IMR-90 (cell line): ENCODE results near the gene KCNT1. TPM values are rescaled to one million over a fixed set of nuclear protein-coding genes. Genes with fewer than 3 reads are reported as not detected.

ENCODE experiments used
- ATAC-seq: fragments of 200-7000 bp; cut with Tn5 transposase; 2 replicates; pipeline ENCODE4 v1.9.1; 2020; ENCODE audit warnings: low read depth, mild to moderate bottlenecking, moderate library complexity
- BruUV-seq: library from RNA; stranded (reverse); fragments of 400-500 nt; replicated peaks from 2 replicates; lab custom pipeline; 2021; lab: Mats Ljungman, UMichigan
- CTCF ChIA-PET: fragments of 300-600 bp; formaldehyde crosslinking; extraction: SDS; loops from one replicate; lab custom pipeline; 2021; ENCODE audit warnings: antibody characterized with exemption; lab: Yijun Ruan, JAX
- POLR2A ChIA-PET: fragments of 300-600 bp; sonication (Branson Sonifier 250); formaldehyde crosslinking; loops from one replicate; lab custom pipeline; 2022; ENCODE audit warnings: antibody characterized with exemption; ENCODE audit not compliant: unreplicated experiment; lab: Charles Lee
- DNase-seq: peaks from one replicate; pipeline ENCODE4 v3.0.0; 2013
- H2AFZ ChIP-seq: replicated peaks from 2 replicates; pipeline ENCODE3; 2013; ENCODE audit warnings: low read length, mild to moderate bottlenecking; ENCODE audit not compliant: poor library complexity
- H2AK5ac ChIP-seq: 2 replicates; pipeline ENCODE4 v1.6.1; 2013; ENCODE audit warnings: low read depth, low read length, inconsistent platforms
- H2AK9ac ChIP-seq: replicated peaks from 2 replicates; pipeline ENCODE3; 2013; ENCODE audit warnings: mild to moderate bottlenecking, low read depth, low read length, moderate library complexity; ENCODE audit not compliant: poor library complexity
- H2BK120ac ChIP-seq: 2 replicates; pipeline ENCODE4 v1.6.1; 2013; ENCODE audit warnings: low read depth, low read length, inconsistent platforms
- H2BK15ac ChIP-seq: 3 replicates; pipeline ENCODE4 v1.6.1; 2013; ENCODE audit warnings: low read depth, low read length, inconsistent platforms
- H2BK20ac ChIP-seq: 2 replicates; pipeline ENCODE4 v1.6.1; 2013; ENCODE audit warnings: low read depth, mild to moderate bottlenecking, inconsistent platforms, low read length, moderate library complexity
- H2BK5ac ChIP-seq: 2 replicates; pipeline ENCODE4 v1.6.1; 2013; ENCODE audit warnings: mild to moderate bottlenecking, low read depth, low read length, inconsistent platforms; ENCODE audit not compliant: poor library complexity, severe bottlenecking
- H3K14ac ChIP-seq: replicated peaks from 2 replicates; pipeline ENCODE4 v1.6.1; 2013; ENCODE audit warnings: low read depth, low read length, inconsistent platforms
- H3K18ac ChIP-seq: 2 replicates; pipeline ENCODE4 v1.6.1; 2013; ENCODE audit warnings: low read depth, low read length, control low read depth
- H3K23ac ChIP-seq: 2 replicates; pipeline ENCODE4 v1.6.1; 2013; ENCODE audit warnings: low read depth, low read length, inconsistent platforms
- H3K27ac ChIP-seq: 2 replicates; pipeline ENCODE4 v1.5.1; 2013; ENCODE audit warnings: mild to moderate bottlenecking, control low read depth, low read length; ENCODE audit not compliant: insufficient read depth
- H3K27me3 ChIP-seq: 2 replicates; pipeline ENCODE4 v1.6.1; 2013; ENCODE audit warnings: low read length; ENCODE audit not compliant: control insufficient read depth, insufficient read depth
- H3K36me3 ChIP-seq: 2 replicates; pipeline ENCODE4 v1.6.1; 2013; ENCODE audit warnings: low read length, mixed read lengths; ENCODE audit not compliant: control insufficient read depth, insufficient read depth
- H3K4ac ChIP-seq: 2 replicates; pipeline ENCODE4 v1.6.1; 2013; ENCODE audit warnings: low read depth, low read length, inconsistent platforms
- H3K4me1 ChIP-seq: 2 replicates; pipeline ENCODE4 v1.6.1; 2013; ENCODE audit warnings: low read length, mixed read lengths; ENCODE audit not compliant: control insufficient read depth, insufficient read depth
- H3K4me2 ChIP-seq: 2 replicates; pipeline ENCODE4 v1.6.1; 2013; ENCODE audit warnings: low read depth, mild to moderate bottlenecking, control low read depth, low read length, moderate library complexity
- H3K4me3 ChIP-seq: 2 replicates; pipeline ENCODE4 v1.5.1; 2013; ENCODE audit warnings: low read depth, mild to moderate bottlenecking, control low read depth, low read length, moderate library complexity; ENCODE audit not compliant: insufficient read depth
- H3K56ac ChIP-seq: 2 replicates; pipeline ENCODE4 v1.6.1; 2013; ENCODE audit warnings: low read length, inconsistent platforms; ENCODE audit not compliant: insufficient read depth; ENCODE audit errors: extremely low read depth
- H3K79me1 ChIP-seq, 2 experiments: 2 replicates each; pipeline ENCODE4 v1.6.1; 2013; ENCODE audit warnings: low read length in 2 of 2, inconsistent platforms in 1 of 2, low read depth in 1 of 2
- H3K9ac ChIP-seq: 2 replicates; pipeline ENCODE4 v1.6.1; 2013; ENCODE audit warnings: low read depth, low read length, control low read depth
- H3K9me1 ChIP-seq: 2 replicates; pipeline ENCODE4 v1.6.1; 2013; ENCODE audit warnings: low read length, inconsistent platforms; ENCODE audit not compliant: insufficient read depth
- H3K9me3 ChIP-seq: 2 replicates; pipeline ENCODE4 v1.6.1; 2013; ENCODE audit warnings: low read length; ENCODE audit not compliant: control insufficient read depth, insufficient read depth
- H4K20me1 ChIP-seq: 2 replicates; pipeline ENCODE4 v1.6.1; 2013; ENCODE audit warnings: low read length, inconsistent platforms; ENCODE audit not compliant: insufficient read depth
- H4K5ac ChIP-seq: 2 replicates; pipeline ENCODE4 v1.6.1; 2013; ENCODE audit warnings: mild to moderate bottlenecking, low read depth, low read length, control low read depth
- H4K8ac ChIP-seq, 2 experiments: 2 replicates each; pipeline ENCODE4 v1.6.1; 2013; ENCODE audit warnings: low read depth in 2 of 2, low read length in 2 of 2, control low read depth in 1 of 2, inconsistent platforms in 1 of 2
- H4K91ac ChIP-seq: 2 replicates; pipeline ENCODE4 v1.6.1; 2013; ENCODE audit warnings: low read depth, low read length, inconsistent platforms; ENCODE audit not compliant: insufficient read depth
- BHLHE40 ChIP-seq: fragments of 150-350 bp; IDR thresholded peaks from 2 replicates; pipeline ENCODE4 v1.6.1; 2016; ENCODE audit warnings: mild to moderate bottlenecking, low read depth, low read length
- CEBPB ChIP-seq: IDR thresholded peaks from 2 replicates; pipeline ENCODE4 v1.6.1; 2012; ENCODE audit warnings: low read depth, low read length, improper control_type of control experiment
- CTCF ChIP-seq: conservative IDR thresholded peaks from 2 replicates; pipeline ENCODE4 v1.5.1; 2012; ENCODE audit warnings: mild to moderate bottlenecking, low read depth, low read length, improper control_type of control experiment
- ELK1 ChIP-seq: fragments of 150-350 bp; IDR thresholded peaks from 2 replicates; pipeline ENCODE4 v1.6.1; 2016; ENCODE audit warnings: low read depth, mild to moderate bottlenecking, low read length, moderate library complexity, borderline replicate concordance
- FOS ChIP-seq: fragments of 150-350 bp; IDR thresholded peaks from 2 replicates; pipeline ENCODE4 v1.6.1; 2016; ENCODE audit warnings: low read depth, low read length
- MAFK ChIP-seq: IDR thresholded peaks from 2 replicates; pipeline ENCODE4 v1.6.1; 2012; ENCODE audit warnings: low read depth, low read length, improper control_type of control experiment
- MAZ ChIP-seq: IDR thresholded peaks from 2 replicates; pipeline ENCODE4 v1.6.1; 2012; ENCODE audit warnings: low read depth, mild to moderate bottlenecking, low read length, improper control_type of control experiment, moderate library complexity, borderline replicate concordance
- MXI1 ChIP-seq: IDR thresholded peaks from 2 replicates; pipeline ENCODE4 v1.6.1; 2012; ENCODE audit warnings: low read depth, mild to moderate bottlenecking, low read length, moderate library complexity, borderline replicate concordance
- NFE2L2 ChIP-seq: fragments of 150-350 bp; IDR thresholded peaks from 2 replicates; pipeline ENCODE4 v1.6.1; 2016; ENCODE audit warnings: low read depth, mild to moderate bottlenecking, low read length
- POLR2A ChIP-seq: IDR thresholded peaks from 2 replicates; pipeline ENCODE4 v1.6.1; 2012; ENCODE audit warnings: mild to moderate bottlenecking, low read depth, low read length
- RCOR1 ChIP-seq: IDR thresholded peaks from 2 replicates; pipeline ENCODE4 v1.6.1; 2012; ENCODE audit warnings: mild to moderate bottlenecking, low read length, improper control_type of control experiment; ENCODE audit not compliant: insufficient replicate concordance
- RFX5 ChIP-seq: IDR thresholded peaks from 2 replicates; pipeline ENCODE4 v1.8.0; 2012; ENCODE audit warnings: low read depth, mild to moderate bottlenecking, low read length, moderate library complexity
- SMC3 ChIP-seq: fragments of 150-350 bp; IDR thresholded peaks from 2 replicates; pipeline ENCODE4 v1.6.1; 2016; ENCODE audit warnings: low read depth, mild to moderate bottlenecking, antibody characterized with exemption, low read length, moderate library complexity
- USF2 ChIP-seq: fragments of 150-350 bp; IDR thresholded peaks from 2 replicates; pipeline ENCODE4 v1.6.1; 2017; ENCODE audit warnings: mild to moderate bottlenecking, antibody characterized with exemption, low read length, low read depth
- WGBS, 2 experiments: methylation state at CpG; one replicate each; pipeline versions ENCODE4 v1.1.5 to v1.1.7; 2013; ENCODE audit warnings: missing lambda C conversion rate in 2 of 2; ENCODE audit not compliant: insufficient read length in 1 of 2; ENCODE audit errors: extremely low coverage in 2 of 2; 5-methylcytosine and 5-hydroxymethylcytosine counted together
- dilution Hi-C: fragments of 300-500 bp; cut with HindIII; formaldehyde crosslinking; loops from one replicate; pipeline ENCODE4 v1.14.3; 2018; ENCODE audit warnings: low sequenced_read_pairs; ENCODE audit not compliant: unreplicated experiment
- in situ Hi-C: fragments of 300-500 bp; cut with MboI; formaldehyde crosslinking; loops from 3 replicates; pipeline ENCODE4 v1.14.3; 2019; ENCODE audit warnings: low sequenced_read_pairs, inconsistent platforms, mixed read lengths
- intact Hi-C: fragments of 100-400 bp; cut with micrococcal nuclease; formaldehyde crosslinking; loops from 2 replicates; pipeline ENCODE4 v1.10.0; 2022
- polyA plus RNA-seq, 3 experiments: library from polyadenylated mRNA; depleted of rRNA; stranded (reverse); fragments of >200 nt; gene quantifications; 2 replicates each; pipeline ENCODE4 v1.2.3, GENCODE V29; 2012; ENCODE audit warnings: low replicate concordance in 1 of 3
- total RNA-seq: library from RNA; depleted of rRNA; stranded (reverse); fragments of >200 nt; gene quantifications from 2 replicates; pipeline ENCODE4 v1.2.3, GENCODE V29; 2012

Gene KCNT1
- total and polyA plus RNA-seq, 2 of the 4 experiments (the other 2 are of a cell fraction), result not detected

- ATAC-seq, result no peak
- Histone ChIP-seq H2AK9ac (no peak overlapping the region), H3K4me3 (no peak overlapping the region), H3K79me1 (no peaks in the 10 kb centered on the region), H2BK120ac (no peak overlapping the region), H3K23ac (no peak overlapping the region), H2BK15ac (no peak overlapping the region), H4K20me1 (no peaks in the 10 kb centered on the region), H3K4ac (no peak overlapping the region), H4K8ac (no peak overlapping the region), H3K18ac (no peak overlapping the region), H3K27ac (no peak overlapping the region), H3K9me1 (peaks cover 5% of the 10 kb centered on the region; the same call in 1 of the 2 replicates), H3K4me2 (no peak overlapping the region), H2AK5ac (no peak overlapping the region), H2AFZ (peak overlapping the region; percentile 67), H3K14ac (no peak overlapping the region), H2BK20ac (no peak overlapping the region), H3K36me3 (no peaks in the 10 kb centered on the region), H2BK5ac (peak overlapping the region; percentile 89), H3K9ac (no peak overlapping the region), H3K9me3 (peaks cover 2% of the 10 kb centered on the region; the same call in 1 of the 2 replicates), H4K5ac (no peak overlapping the region), H3K27me3 (peaks cover 2% of the 10 kb centered on the region), H4K91ac (no peak overlapping the region), H3K4me1 (no peaks in the 10 kb centered on the region), H3K56ac (no peak overlapping the region)
- ChIA-PET CTCF (no interaction called here), POLR2A (no interaction called here)
- DNase-seq, result no peak
- no peak for TF ChIP-seq SMC3
- no peak for TF ChIP-seq ELK1
- TF ChIP-seq USF2, result no peak
- TF ChIP-seq NFE2L2, result no peak
- no peak for TF ChIP-seq RFX5
- no peak for TF ChIP-seq CEBPB
- no peak for TF ChIP-seq MXI1
- TF ChIP-seq FOS, result no peak
- TF ChIP-seq POLR2A, result no peak
- TF ChIP-seq MAFK, result no peak
- no peak for TF ChIP-seq CTCF
- no peak for TF ChIP-seq BHLHE40
- TF ChIP-seq MAZ, result no peak
- no peak for TF ChIP-seq RCOR1
- dilution Hi-C loops (no loop called here), in situ Hi-C loops (no loop called here), intact Hi-C loops (no loop called here)
- no TSS peak for BruUV-seq
- 70% methylated on average over 5 of the region's 11 CpGs; no CpG with 5 or more reads in 1 of the 2 experiments for WGBS, 2 experiments
Measured at GRCh38 chr9:135773530-135774238, 71.7 kb downstream of the KCNT1 start.
